B cell (primary cell): Measurements from ENCODE around the gene ATAD3B.
"Not testable (repeated sequence)": the region's sequence is repeated elsewhere in the genome, so short reads cannot be mapped to it uniquely, and the experiment has no call there.

Experiments used
- EZH2 ChIP-seq: IDR thresholded peaks from 2 replicates; pipeline ENCODE4 v1.6.1; 2012; ENCODE audit warnings: borderline replicate concordance, low read depth, mild to moderate bottlenecking, moderate library complexity, low read length; ENCODE audit not compliant: insufficient read depth, poor library complexity, severe bottlenecking
- TF ChIP-seq, protein P1 (sequence below): fragments of 200-600 bp; IDR thresholded peaks from one replicate; pipeline ENCODE4 v1.8.0; 2022; ENCODE audit warnings: antibody characterized with exemption, mild to moderate bottlenecking

DNA sequence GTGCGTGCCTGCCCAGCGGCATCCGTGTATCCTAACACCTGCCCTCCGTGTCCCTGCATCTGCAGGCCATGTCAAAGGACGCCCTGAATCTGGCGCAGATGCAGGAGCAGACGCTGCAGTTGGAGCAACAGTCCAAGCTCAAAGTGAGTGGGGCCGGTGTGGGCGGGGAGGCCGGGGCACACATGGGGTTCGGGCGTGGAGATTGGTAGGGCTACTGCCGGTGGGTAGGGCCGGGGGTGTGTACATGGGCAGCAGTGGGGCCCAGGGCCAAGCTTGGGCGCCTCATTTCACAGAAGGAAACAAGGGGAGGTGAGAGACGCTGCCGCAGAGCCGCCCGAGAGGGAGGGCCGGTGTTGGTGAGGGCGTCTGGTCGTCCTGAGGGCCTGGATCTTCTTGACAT lies 20.9 kb upstream of the ATAD3B start:
- TF ChIP-seq, protein P1, sequence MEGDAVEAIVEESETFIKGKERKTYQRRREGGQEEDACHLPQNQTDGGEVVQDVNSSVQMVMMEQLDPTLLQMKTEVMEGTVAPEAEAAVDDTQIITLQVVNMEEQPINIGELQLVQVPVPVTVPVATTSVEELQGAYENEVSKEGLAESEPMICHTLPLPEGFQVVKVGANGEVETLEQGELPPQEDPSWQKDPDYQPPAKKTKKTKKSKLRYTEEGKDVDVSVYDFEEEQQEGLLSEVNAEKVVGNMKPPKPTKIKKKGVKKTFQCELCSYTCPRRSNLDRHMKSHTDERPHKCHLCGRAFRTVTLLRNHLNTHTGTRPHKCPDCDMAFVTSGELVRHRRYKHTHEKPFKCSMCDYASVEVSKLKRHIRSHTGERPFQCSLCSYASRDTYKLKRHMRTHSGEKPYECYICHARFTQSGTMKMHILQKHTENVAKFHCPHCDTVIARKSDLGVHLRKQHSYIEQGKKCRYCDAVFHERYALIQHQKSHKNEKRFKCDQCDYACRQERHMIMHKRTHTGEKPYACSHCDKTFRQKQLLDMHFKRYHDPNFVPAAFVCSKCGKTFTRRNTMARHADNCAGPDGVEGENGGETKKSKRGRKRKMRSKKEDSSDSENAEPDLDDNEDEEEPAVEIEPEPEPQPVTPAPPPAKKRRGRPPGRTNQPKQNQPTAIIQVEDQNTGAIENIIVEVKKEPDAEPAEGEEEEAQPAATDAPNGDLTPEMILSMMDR, result not testable (repeated sequence)
- not testable (repeated sequence) for TF ChIP-seq EZH2
